Mesothelial cell of epicardium (in vitro differentiated cells): Measurements from ENCODE around the gene PCDH19. TPM values are rescaled to one million over a fixed set of nuclear protein-coding genes. Genes with fewer than 3 reads are reported as not detected.

ENCODE experiments used
- DNase-seq, 2 experiments: peaks; one replicate each; pipeline ENCODE4 v3.0.0; 2021; ENCODE audit warnings: low spot score in 2 of 2; ENCODE audit not compliant: unreplicated experiment in 2 of 2
- H3K27ac Mint-ChIP-seq: 2 replicates; pipeline ENCODE4 v1.8.0; 2021; ENCODE audit warnings: mixed read lengths
- H3K27me3 Mint-ChIP-seq: 2 replicates; pipeline ENCODE4 v1.8.0; 2021; ENCODE audit warnings: low read depth, mixed read lengths
- H3K36me3 Mint-ChIP-seq: 2 replicates; pipeline ENCODE4 v1.8.0; 2021; ENCODE audit warnings: mixed read lengths
- H3K4me1 Mint-ChIP-seq: 2 replicates; pipeline ENCODE4 v1.8.0; 2021; ENCODE audit warnings: mixed read lengths
- H3K4me3 Mint-ChIP-seq: 2 replicates; pipeline ENCODE4 v1.8.0; 2021; ENCODE audit warnings: mild to moderate bottlenecking, moderate library complexity, mixed read lengths
- H3K9me3 Mint-ChIP-seq: 2 replicates; pipeline ENCODE4 v1.8.0; 2021; ENCODE audit warnings: mixed read lengths
- total RNA-seq: library from RNA; stranded (reverse); gene quantifications from 3 replicates; pipeline ENCODE4 v1.2.1, GENCODE V29; 2021
- TF ChIP-seq, protein P1 (sequence below): fragments of 200-600 bp; sonication (generic); IDR thresholded peaks from one replicate; pipeline ENCODE4 v1.5.0; 2021; ENCODE audit warnings: antibody characterized with exemption; ENCODE audit not compliant: unreplicated experiment

Gene PCDH19
- total RNA-seq, 1 donor from 2014 or later: 9.4 TPM

DNA sequence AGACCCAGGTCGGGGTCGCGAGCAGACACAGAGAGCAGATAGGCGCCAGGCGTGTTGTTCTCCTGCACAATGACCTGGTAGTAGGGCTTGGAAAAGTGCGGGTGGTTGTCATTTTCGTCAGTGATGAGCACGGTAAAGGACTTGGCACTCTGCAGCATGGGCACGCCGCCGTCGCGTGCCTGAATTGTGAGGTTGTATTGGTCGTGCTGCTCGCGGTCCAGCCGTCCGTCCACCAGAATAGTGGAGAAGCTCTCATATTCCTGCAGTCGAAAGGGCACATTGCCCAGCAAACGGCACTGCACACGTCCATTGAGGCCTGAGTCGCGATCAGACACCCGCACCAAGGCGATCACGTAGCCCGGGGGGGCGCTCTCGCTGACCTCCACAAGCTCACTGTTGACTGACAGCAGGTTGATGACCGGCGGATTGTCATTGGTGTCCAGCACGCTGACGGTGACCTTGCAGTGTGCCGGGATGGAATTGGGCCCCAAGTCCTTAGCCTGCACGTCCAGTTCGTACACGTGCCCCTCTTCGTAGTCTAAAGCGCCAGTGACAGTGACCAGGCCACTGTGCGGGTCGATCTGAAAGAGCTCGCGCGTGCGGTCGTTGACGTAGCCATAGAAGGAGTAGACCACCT, 2.8 kb downstream of the PCDH19 start:
- peaks cover 95% of the 10 kb centered on the region for H3K27me3 Mint-ChIP-seq
- peaks cover 6% of the 10 kb centered on the region for H3K36me3 Mint-ChIP-seq
- no peak overlapping the region for H3K27ac Mint-ChIP-seq
- TF ChIP-seq, protein P1, sequence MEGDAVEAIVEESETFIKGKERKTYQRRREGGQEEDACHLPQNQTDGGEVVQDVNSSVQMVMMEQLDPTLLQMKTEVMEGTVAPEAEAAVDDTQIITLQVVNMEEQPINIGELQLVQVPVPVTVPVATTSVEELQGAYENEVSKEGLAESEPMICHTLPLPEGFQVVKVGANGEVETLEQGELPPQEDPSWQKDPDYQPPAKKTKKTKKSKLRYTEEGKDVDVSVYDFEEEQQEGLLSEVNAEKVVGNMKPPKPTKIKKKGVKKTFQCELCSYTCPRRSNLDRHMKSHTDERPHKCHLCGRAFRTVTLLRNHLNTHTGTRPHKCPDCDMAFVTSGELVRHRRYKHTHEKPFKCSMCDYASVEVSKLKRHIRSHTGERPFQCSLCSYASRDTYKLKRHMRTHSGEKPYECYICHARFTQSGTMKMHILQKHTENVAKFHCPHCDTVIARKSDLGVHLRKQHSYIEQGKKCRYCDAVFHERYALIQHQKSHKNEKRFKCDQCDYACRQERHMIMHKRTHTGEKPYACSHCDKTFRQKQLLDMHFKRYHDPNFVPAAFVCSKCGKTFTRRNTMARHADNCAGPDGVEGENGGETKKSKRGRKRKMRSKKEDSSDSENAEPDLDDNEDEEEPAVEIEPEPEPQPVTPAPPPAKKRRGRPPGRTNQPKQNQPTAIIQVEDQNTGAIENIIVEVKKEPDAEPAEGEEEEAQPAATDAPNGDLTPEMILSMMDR: no peak
- peak overlapping the region; percentile 20 for H3K4me3 Mint-ChIP-seq
- no peaks in the 10 kb centered on the region for H3K9me3 Mint-ChIP-seq
- peaks cover 33% of the 10 kb centered on the region for H3K4me1 Mint-ChIP-seq
- no peak for DNase-seq

DNA sequence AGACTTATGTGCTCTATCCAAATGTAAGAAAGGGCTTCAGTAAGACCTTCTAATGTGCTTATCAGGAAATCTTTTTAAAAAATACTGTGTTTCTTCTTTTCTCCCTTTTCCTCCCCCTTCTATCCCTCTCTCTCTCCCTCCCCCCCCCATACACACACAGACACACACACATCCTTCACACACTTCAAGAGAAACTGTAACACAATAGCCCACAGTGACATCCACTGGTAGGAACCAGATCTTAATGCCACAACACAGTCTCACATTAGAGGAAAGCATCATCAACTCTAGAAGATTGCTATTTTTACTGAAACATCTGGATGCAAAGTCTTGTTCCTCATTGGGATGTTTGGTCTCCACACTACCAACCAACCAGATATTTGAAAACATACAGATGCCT, 4.6 kb downstream of the PCDH19 start:
- Mint-ChIP-seq H3K36me3 (peaks cover 7% of the 10 kb centered on the region), H3K27ac (no peak overlapping the region), H3K4me1 (peaks cover 19% of the 10 kb centered on the region), H3K27me3 (peaks cover 90% of the 10 kb centered on the region), H3K4me3 (peak overlapping the region; percentile 34), H3K9me3 (no peaks in the 10 kb centered on the region)
- DNase-seq: no peak
- TF ChIP-seq, protein P1: no peak

DNA sequence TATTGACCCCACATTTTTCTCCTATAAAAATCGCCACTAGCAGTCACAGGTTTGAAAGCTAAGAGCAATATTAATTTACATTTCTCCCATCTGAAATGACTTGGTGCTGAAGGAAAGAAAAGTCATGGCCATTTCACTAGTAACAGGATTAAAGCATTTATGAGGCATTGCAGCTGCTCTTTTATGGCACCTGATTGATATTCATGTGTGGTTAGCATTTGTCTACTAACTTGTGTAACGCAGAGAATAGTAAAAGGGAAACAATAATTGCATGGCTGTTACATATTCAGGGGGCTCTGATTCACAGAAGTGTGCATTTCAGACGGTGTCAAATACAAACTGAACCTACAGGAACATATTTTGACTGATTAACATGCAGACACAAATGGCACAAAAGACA, 5.2 kb downstream of the PCDH19 start:
- Mint-ChIP-seq H3K36me3 (peaks cover 7% of the 10 kb centered on the region), H3K9me3 (no peaks in the 10 kb centered on the region), H3K4me3 (no peak overlapping the region), H3K27me3 (peaks cover 86% of the 10 kb centered on the region), H3K4me1 (peaks cover 18% of the 10 kb centered on the region), H3K27ac (no peak overlapping the region)
- TF ChIP-seq, protein P1: no peak
- no peak for DNase-seq

DNA sequence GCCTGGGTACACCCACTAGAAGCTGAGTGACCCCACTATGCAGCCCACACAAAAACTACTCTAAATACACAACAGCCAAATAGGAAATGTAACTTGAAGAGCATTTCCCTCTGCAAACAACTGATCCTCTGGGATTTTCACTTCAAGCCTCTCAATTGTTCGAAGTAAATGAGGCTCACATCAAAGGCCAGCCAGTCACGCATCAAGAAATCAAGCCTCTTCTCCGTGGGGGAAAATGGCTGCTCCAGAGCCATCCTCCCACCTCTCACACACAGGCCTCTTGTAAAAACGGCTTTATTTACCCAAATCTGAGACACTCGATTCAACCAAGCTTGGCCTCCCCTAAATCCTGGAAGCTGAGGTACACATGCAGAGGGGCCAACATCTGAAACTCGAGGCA, 14.3 kb downstream of the PCDH19 start:
- Mint-ChIP-seq H3K4me1 (no peaks in the 10 kb centered on the region), H3K27me3 (peaks cover 29% of the 10 kb centered on the region), H3K27ac (no peak overlapping the region), H3K4me3 (no peak overlapping the region), H3K9me3 (no peaks in the 10 kb centered on the region), H3K36me3 (no peaks in the 10 kb centered on the region)
- no peak for DNase-seq
- TF ChIP-seq, protein P1: no peak

DNA sequence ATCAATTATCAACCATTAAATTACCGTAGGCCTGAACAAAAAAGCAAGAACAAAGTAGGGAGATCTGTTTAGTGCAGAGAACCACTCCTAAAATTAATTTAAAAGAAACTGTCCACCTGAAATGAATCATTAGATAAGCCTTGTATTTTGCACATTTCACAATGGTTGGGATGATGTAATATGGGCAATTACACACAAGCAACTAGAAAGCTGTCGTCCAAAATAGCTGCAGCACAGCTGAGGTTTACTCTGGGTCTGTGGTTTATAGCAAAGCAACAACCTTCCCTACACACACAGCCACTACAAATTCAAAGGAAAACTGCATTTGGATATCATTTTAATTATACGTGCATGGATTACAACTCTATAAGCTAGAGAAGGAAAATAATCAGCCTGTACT, 28.5 kb downstream of the PCDH19 start:
- Mint-ChIP-seq H3K9me3 (no peaks in the 10 kb centered on the region), H3K4me3 (no peak overlapping the region), H3K27me3 (peaks cover 5% of the 10 kb centered on the region), H3K4me1 (peaks cover 10% of the 10 kb centered on the region), H3K36me3 (no peaks in the 10 kb centered on the region), H3K27ac (no peak overlapping the region)
- TF ChIP-seq, protein P1: no peak
- DNase-seq: no peak
